GM19238 (cell line): ENCODE measurements around the gene SMTN.
A peak's percentile ranks its signal among the peaks of the same experiment; 100 is the strongest.
"Not testable (repeated sequence)": the region's sequence is repeated elsewhere in the genome, so short reads cannot be mapped to it uniquely, and the experiment has no call there.

ENCODE experiments used
- DNase-seq: peaks from one replicate; pipeline ENCODE4 v3.0.0; 2011; ENCODE audit warnings: low spot score; ENCODE audit not compliant: insufficient read length

The SMTN gene

DNA sequence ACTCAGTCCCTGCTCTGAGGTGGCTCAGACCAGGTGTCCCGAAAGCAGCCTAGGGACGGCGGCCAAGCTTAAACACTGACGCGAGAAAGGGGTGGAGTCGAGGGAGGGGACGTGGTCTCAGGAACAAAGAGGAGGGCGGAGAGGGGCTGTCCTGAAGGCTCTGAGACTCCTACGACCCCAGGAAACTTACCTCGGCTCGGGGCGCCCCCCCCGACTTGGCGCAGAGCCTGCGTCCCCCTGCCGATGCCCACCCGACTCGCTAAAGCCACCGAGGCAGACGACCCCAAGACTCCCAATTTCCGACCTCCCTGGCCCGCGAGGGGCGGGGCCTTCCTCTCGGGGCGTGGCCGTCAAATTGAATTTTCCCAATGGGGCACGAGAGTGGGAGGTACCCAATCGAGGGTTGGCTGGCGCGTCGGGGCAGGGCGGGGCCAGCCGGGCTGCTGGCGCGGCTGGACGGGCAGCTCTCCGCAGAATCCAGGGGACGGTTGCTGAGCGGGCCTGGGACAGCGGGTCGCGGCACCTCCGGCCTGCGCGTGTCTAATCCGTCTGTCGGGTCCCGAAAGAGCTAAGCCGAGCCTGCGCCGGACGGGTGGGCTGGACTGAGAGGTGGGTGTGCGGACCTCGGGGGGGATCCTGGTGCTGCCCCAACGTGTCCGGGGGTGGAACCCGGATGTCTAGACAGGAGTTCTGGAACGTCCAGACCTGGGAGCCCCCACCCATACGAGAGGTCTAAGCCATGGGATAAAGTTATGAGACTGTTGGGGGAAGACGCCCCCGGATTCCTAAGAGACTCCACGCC is at the start of gene SMTN:
SMTN (plus strand) TSS at position 471 of the 802 bp plus-strand sequence. CDS start 1,941 bp downstream, outside the sequence.
- peak; percentile 89 for DNase-seq

DNA sequence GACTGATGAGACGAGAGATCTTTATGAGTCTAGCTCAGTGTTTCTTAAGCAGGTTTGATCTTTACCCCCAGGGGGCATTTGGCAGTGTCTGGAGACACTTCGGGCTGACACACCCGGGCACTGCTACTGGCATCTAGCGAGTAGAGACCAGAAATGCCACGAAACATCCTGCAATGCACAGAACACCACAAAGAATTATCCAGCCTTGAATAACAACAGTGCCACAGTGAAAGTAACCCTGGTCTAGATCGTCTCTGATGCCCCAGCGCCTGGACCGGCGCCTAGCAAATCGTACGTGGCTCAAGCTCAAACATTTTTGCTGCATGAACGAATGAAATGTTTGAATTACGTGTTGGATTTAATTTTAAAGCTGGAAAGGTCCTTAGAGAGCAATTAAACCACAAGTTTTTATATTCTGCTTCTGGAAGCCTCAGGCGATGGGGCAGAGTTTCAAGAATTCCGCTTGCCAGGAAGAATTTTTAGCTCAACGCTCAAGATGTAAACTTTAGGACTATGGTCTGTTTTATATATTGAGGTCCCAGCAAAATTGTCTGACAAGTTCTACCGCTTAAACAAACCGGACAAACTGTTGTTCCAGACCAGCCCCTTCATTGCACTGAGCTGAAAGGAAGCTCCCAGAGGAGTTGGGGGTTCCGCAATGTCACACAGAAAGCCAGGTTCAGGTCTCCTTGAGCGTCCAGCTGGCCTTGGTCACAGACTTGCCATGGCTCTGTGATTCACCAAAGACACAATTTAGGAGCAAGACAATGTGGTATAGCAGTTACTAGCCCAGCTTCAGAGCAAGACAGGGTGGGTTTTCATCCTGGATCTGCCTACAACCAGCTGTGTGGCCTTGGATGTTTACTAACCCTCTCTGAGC is 44.2 kb upstream of the SMTN start:
- DNase-seq, result no peak

DNA sequence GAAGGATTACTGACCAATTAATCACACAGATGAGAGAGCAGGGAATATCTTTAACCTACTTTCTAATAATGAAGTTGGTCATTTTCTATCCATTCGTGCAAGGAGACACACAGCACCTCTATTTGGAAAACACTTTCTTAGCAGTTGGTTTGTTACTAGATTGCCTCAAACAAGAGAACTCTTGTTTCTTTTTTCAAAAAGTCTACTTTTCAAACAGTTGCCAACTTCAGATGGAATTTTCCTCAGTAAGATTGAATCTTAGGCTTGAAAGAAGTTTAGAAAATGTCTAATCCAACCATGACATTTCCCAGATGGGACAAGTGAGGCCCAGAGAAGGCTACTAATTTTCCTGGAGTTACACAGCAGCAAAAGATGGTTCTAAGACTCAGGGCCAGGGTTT is 42.4 kb upstream of the SMTN start:
- no peak for DNase-seq

DNA sequence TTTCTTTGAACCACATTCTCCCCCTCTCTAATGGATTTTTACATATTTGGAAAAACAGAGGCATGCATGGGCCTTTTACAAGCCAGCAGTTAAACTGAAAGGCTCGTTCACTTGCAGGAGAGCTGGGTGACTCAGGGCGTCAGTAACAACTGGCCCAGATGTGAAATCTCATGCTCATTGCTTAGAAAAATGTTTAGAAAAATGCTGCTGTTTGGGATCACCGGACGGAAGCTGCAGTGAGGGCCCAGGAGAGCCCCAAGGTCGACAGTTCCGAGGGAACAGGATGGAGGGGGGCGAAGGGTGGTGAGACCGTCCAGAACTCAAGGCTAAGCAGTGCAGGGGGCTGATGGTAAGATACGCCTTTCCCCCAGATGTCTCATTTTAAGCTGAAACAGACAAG is 41.7 kb upstream of the SMTN start:
- DNase-seq, result no peak

DNA sequence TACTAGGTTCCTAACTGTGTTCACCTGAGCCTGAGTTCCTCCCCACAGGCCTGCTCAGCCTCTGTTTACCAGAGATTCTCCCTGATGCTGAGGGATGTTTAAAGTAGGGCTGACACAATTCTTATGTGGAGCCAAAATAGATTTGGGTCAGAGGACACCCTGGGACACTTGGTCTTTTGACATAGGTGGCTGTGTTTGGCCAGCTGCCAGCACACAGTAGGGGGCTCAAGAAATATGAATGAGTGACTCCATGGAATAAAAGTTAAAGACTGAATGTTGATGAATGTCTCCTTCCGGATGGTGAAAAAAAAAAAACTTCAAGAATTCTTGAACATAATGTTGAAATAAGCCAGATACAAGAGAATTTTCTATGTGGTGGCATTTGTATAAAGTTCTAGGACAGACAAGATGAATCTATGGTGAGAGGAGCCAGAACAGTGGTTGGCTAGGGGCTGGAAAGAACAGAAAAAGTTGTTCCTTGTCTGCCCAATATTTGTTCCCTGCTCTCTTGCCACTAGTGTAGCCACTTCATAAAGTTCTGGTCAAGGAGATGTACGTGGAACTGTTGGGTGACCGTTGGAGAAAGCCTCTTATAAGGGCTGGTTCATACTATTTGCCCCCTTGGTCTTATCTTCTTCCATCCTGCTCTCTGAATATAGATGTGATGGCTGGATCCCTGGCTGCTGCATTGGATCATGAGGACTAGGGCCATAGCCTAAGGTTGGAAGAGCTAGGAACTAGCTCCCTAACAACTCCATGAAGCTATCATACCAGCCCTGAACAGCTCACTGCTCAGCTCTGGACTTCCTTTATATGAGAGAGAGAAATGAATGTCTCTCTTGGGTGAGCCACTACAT is 40.3 kb upstream of the SMTN start:
- DNase-seq, result no peak

DNA sequence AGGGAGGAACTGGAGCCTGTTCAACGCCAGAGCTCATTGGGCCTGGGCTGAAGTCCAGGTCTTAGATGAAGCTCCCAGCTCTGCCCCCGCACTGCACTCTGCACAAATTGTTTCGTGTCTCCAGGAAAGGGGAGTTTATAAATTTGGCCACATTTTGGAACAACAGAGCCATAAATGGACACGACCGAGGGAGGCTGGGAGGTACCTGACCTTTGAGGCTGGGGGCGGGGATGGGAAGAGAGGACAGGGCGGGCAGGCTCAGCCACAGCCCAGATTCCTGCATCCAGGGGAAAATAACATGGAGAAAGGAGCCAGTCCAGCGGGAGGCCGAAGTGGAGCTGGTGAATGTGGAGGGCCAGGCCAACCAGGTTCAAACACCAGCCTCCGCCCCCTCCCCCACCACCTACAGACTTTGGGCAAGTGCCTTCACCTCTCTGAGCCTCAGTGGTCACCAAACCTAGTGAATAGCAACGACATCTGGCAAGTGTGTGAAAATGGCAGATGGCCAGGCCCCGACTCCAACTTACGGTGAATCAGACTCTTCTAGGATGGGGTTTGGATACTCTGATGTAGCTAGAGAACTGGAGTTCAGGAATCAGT is 36.8 kb upstream of the SMTN start:
- DNase-seq, result no peak

DNA sequence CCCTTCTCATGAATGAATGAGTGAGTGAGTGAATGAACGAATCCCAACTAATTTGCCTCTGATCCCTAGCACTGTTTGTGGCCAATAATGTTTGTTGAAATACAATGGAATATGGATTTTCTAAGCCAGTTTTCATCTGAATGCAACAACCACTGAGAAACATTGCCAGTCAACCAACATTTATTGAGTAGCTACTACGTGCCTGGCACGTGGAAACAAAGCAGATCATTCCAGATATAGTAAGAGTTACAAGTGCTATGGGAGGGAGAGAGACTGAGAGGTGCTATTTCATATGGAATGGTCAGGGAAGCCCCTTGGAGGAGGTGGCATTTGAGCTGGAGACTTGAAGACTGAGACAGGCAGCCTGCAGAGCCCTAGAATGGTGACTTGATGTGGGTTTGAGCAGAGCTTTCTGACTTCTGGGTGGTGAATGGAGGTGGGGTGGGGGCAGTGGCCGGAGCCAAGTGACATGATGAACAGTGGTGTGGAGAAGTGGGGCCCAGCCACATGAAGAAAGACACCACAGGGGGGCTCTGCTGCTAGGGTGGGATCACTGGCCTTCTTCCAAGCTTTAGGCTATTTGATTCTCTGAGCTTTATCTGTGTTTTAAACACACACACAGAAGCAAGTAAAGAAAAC is 35.1 kb upstream of the SMTN start:
- no peak for DNase-seq

DNA sequence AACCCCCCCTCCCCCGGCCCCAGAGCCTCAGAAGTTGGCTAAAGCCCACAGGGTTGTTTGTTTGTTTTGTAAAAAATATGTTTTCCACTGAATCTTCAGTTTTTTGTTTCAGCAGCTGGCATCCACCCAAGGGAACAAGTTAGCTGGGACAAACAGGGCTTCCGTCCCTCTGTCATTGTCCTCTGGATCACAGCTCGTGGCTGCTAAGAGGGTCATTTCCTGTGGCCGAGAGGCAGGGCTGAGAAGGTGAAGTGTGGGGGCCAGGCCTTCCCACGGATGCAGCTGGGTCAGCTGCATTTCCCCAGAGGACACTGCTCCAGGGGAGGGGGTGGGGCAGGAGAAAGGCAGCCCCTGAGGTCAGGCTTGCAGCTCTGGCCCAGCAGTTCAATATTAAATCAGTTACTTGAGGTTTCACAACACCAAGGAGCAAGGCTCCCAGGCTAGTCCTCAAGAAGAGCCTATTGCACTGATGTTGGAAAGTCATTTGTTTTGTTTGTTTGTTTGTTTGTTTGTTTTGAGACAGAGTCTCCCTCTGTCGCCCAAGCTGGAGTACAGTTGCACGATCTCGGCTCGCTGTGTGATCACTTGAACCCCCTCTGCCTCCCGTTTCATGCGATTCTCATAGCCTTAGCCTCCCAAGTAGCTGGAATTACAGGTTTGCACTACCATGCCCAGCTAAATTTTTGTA is 34.4 kb upstream of the SMTN start:
- no peak for DNase-seq

DNA sequence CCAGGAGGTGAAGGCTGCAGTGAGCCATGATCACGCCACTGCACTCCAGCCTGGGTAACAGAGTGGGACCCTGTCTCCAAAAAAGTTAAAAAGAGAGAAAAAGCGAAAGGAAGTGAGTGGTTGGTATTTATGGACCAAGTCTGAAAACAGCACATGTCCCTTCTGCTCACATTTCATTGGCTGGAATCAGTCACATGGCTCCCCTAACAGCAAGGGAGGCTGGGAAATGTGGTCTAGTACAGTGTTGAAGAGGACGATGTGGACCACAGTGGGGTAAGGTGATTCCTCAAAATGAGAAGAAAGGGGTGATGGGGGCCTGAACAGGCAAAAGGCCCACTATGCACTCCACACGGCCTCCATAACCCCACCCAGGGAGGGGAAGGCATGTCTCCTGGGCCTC is 32.5 kb upstream of the SMTN start:
- DNase-seq, result no peak

DNA sequence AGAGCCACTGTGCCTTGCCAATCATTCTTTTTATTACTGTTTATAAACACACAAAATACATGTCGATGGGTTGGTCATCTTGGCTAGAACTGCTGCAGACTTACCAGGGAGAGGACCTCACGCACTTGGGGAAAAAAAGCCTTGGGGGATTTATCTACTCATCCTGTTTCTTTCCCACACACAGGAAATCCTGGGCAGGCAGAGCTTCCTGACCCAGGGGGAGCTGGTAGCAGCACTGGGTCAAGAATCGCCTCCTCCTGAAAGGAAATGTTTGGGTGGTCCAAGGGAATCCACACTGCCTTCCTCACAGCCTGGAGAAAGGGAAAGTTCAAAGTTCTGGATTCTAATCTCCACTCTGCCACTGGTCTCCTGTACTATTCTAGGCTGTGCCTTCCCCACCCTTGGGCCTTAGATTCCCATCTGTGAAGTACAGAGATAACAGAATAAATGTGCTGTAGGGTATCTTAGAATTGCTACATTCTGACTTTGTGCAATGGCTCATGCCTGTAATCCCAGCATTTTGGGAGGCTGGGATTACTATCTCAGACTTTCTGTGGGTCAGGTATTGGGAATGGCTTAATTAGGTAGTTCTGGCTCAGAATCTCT is 31.2 kb upstream of the SMTN start:
- no peak for DNase-seq

DNA sequence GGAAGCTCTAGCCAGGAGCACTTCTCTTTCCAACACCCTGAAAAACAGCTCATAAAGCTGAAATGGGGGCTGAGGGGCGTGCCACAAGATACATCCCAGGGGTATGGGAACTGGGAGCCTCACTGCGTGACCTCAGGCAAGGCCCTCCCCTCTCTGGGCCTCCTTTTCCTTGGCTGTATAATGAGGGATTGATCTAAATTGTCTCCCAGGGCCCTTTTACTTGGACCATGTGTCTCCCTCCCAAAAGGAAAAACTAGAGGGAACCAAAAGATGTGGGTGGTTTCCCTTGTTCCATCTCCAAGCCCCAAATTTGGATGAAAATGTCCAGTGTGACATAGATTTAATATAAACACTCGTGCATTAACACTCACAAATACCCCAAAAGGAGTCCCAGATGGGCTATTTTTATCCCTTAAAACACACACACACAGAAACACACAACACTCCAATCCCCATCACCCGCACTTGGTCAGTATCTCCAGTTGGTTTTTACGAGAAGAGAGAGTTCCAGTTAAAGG is 25.9 kb upstream of the SMTN start:
- no peak for DNase-seq

DNA sequence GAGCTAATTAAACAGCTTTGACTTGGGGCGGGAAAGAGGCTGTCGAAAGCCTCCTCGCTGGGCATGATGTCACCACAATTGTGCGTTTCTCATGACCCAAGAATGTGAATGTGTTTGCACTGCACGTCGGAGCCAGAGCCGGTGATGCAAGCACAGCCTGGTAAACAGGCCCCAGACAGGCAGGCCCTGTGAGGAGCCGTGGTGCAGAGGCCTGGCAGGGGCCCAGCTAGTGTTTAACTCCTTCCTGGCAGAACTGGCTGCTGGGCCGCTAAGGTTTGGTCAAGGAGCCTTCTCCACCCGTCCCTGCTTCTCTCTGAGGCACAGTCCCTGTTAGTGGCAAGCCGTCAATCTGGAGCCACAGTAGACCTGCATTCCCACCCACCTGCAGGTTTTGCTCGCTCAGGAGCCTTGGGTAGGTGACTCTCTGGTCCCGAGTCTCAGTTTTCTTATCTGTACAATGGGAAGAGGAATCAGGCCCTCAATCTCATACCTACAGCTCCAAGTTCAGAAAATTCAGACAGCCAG is 25.4 kb upstream of the SMTN start:
- no peak for DNase-seq

DNA sequence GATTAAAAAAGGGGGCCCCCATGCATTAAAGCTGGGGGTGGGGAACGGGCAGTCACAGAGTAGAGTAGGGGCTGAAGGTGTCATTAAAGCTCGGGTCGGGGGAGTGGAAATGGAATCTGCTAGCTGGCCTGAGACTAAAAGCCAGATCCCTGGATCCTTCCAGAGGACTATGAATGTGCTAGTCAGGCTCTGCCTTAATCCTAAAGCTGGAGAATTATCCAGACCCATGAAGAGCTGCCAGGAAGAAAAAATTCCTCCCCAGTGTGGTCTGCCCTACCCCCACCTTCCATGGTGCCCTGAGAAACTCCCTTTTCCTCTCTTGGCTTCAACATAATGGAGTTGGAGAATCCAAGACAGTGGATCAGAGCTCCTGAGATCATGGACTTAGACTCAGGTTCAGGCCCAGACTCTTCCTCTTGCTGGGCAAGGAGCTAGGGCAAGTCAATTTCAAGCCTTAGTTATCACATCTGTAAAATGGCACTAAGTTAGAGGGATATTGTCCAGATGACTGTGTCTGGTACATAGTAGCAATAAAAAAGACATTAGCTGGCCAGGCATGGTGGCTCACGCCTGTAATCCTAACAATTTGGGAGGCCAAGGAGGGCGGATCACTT is 24.0 kb upstream of the SMTN start:
- no peak for DNase-seq

DNA sequence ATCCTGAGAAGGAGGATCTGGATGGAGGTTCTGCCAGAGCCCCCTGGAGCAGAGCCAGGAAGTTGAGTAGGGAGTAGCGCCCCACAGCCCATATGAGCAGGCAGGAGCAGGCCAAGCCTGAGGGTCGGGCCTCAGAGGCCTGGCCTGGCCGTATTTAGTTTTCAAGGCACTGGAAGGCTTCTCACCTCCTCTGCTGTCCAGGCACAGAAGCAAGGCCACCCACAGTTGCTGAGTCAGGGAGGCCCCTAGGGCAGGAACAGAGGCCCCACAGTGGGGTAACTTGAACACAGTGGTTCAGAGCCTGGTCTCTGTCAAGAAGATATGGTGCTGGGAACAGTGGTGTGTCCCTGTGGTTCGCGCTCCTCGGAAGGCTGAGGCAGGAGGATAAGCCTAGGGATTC is 21.5 kb upstream of the SMTN start:
- DNase-seq, result not testable (repeated sequence)

DNA sequence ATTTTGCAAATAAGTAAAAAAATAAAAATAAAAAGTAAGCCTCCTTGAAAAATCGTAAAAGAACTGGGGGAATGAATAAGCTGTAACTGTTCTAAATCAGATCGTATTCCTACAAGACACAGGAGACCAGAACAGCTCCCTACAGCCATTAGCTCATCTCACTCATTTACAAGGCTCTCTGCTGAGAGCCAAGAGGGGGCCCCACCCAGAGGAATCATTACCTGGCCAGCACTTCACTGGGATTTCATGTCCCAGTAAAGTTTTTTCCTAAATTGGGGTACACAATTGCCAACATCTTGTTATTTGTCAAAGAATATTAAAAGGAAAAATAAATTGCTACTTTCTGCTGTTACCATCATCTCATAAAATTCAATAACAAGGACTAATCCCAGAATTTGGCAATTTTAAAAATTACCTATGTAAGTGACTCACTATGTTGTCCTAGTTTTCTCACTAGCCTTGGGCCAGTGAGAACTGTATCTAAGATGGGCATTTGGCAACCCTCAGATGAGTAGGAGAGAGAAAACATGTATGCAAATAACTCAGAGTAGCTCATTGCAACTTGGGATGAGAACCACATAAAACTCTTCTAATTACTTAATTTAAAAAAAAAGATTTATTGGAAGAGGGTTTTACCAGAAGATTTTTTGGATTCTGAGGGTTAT is 18.4 kb upstream of the SMTN start:
- no peak for DNase-seq

DNA sequence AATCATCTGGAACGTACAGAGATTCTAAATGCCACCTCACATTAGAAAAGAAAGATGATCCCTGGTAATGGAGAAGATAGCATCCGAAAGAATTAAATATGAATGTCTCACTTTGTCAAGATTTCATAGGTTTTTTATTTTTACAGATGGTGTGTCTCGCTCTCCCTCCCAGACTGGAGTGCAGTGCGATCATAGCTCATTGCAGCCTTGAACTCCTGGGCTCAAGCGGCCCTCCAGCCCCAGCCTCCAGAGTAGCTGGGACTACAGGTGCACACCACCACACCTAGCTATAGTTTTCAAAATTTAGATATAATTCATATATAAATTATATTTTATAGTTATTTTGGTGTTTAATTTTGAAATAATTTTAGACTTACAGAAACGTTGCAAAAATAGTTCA is 16.7 kb upstream of the SMTN start:
- DNase-seq, result no peak

DNA sequence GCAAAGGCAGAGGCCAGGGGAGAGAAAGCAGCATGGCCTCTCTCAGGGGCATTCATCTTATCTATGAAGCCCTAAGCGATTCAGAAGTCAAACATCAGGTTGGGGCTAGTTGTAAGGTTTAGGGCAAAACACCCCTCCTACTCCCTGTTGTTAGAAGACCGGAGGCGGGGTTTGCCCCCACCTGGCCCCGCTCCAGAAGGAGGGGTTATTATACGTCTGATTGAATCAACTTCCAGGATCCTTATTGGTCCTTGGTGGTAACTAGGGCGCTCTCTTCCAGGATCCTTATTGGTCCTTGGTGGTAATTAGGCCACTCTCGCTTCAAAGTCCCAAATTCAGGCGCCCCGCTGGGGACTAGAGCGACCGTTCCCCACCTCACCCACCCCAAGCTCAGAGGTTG is 12.1 kb upstream of the SMTN start:
- no peak for DNase-seq

DNA sequence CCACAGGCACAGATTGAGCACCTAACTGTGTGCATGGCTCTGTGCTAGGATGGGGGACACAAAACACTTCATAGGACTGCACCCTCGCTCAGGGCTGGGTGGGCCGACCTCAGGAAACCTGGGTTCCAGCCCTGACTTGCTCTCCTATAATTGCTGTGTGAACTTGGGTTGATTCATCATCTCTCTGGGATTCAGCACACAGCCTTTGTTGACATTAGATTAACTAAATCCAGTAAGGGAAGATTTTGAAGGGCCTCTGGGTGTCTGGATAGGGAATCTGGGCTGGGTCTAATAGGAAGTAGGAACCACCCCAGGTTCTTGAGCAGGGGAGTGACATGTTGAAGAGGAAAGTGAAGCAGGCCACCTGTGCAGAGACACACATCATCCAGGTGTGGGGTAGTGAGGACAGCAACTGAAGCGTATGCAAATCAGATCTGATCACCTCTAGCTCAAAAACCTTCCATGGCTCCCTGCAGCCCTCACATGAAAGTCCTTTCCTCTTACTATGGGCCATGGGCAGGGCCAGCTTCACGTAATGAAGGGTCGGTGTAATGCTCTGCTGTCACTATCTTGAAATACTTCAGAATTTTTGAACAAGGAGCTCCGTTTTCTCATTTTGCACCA is 11.3 kb upstream of the SMTN start:
- not testable (repeated sequence) for DNase-seq
